HG03175 (cell line): Measurements from ENCODE around the gene PANX2.
"Not testable (repeated sequence)": the region's sequence is repeated elsewhere in the genome, so short reads cannot be mapped to it uniquely, and the experiment has no call there.

Source experiments
- ATAC-seq: cut with Tn5 transposase; IDR thresholded peaks from one replicate; pipeline ENCODE4 v1.9.1; 2021; ENCODE audit warnings: mild to moderate bottlenecking, moderate library complexity; ENCODE audit not compliant: unreplicated experiment

The PANX2 gene

GRCh38 chr22:50146439-50147238 lies 23.9 kb upstream of the PANX2 start:
- ATAC-seq = no peak

- not testable (repeated sequence) for ATAC-seq
These were observed 23.0 kb upstream of the PANX2 start for GRCh38 chr22:50147258-50148165.

- ATAC-seq = no peak
These were observed 22.4 kb upstream of the PANX2 start for GRCh38 chr22:50148166-50148500.

- ATAC-seq = no peak
These were observed 21.4 kb upstream of the PANX2 start for GRCh38 chr22:50148991-50149721.

- no peak for ATAC-seq
These were observed 20.1 kb upstream of the PANX2 start for GRCh38 chr22:50150161-50151129.

- no peak for ATAC-seq
These were observed 18.7 kb upstream of the PANX2 start for GRCh38 chr22:50151571-50152537.

GRCh38 chr22:50153056-50153755 lies 17.3 kb upstream of the PANX2 start:
- ATAC-seq = no peak

GRCh38 chr22:50153756-50154140 lies 16.8 kb upstream of the PANX2 start:
- no peak for ATAC-seq

- ATAC-seq = no peak
These were observed 12.7 kb upstream of the PANX2 start for GRCh38 chr22:50157709-50158375.

- no peak for ATAC-seq
These were observed 9.6 kb upstream of the PANX2 start for GRCh38 chr22:50160947-50161346.

GRCh38 chr22:50161508-50162390 lies 8.8 kb upstream of the PANX2 start:
- no peak for ATAC-seq

GRCh38 chr22:50162391-50162956 lies 8.1 kb upstream of the PANX2 start:
- ATAC-seq = no peak

GRCh38 chr22:50165436-50166123 lies 5.0 kb upstream of the PANX2 start:
- no peak for ATAC-seq

- ATAC-seq = no peak
These were observed 2.6 kb upstream of the PANX2 start for GRCh38 chr22:50167689-50168489.

GRCh38 chr22:50168490-50169180 lies 1.9 kb upstream of the PANX2 start:
- not testable (repeated sequence) for ATAC-seq
